Stomach (tissue), 9 donors: Measurements from ENCODE around the gene RPTOR. TPM values are rescaled to one million over a fixed set of nuclear protein-coding genes. Genes with fewer than 3 reads are reported as not detected.

Experiments used
- DNase-seq, 2 donors: peaks; one replicate each; pipeline versions ENCODE4 v3.0.0 to v3.0.0-alpha.2; 2013 to 2019
- H3K27ac ChIP-seq, 5 donors: fragments of 200-600 bp in 4 of 5; sonication (generic) in 4 of 5; one replicate each; pipeline ENCODE4 v1.5.1; 2013 to 2019; ENCODE audit warnings: mild to moderate bottlenecking in 1 of 5, moderate library complexity in 1 of 5
- H3K27me3 ChIP-seq, 3 donors: fragments of 200-600 bp; sonication (generic); one replicate each; pipeline ENCODE4 v1.5.1; 2017 to 2019; ENCODE audit warnings: mixed run types in 1 of 3
- H3K36me3 ChIP-seq, 4 donors: fragments of 200-600 bp; sonication (generic); 1 replicate in 3 of 4; 2 replicates in 1 of 4; pipeline ENCODE4 v1.5.1; 2016 to 2019
- H3K4me1 ChIP-seq, 4 donors: fragments of 200-600 bp; sonication (generic); one replicate each; pipeline ENCODE4 v1.5.1; 2016 to 2019
- H3K4me3 ChIP-seq, 4 donors: fragments of 200-600 bp; sonication (generic) in 3 of 4; one replicate each; pipeline ENCODE4 v1.5.1; 2016 to 2019; ENCODE audit warnings: mild to moderate bottlenecking in 1 of 4
- H3K9me3 ChIP-seq, 4 donors: fragments of 200-600 bp; sonication (generic); one replicate each; pipeline ENCODE4 v1.5.1; 2016 to 2019
- EP300 ChIP-seq: sonication (generic); formaldehyde crosslinking; IDR thresholded peaks from one replicate; pipeline ENCODE4 v1.6.1; 2017; ENCODE audit warnings: antibody characterized with exemption
- POLR2A ChIP-seq, 4 donors: fragments of 450-650 bp; IDR thresholded peaks; one replicate each; pipeline ENCODE4 v1.6.1; 2016; ENCODE audit warnings: antibody characterized with exemption in 4 of 4, control low read depth in 2 of 4, mild to moderate bottlenecking in 1 of 4, moderate library complexity in 1 of 4
- POLR2AphosphoS5 ChIP-seq, 3 donors: sonication (generic); formaldehyde crosslinking; IDR thresholded peaks; one replicate each; pipeline ENCODE4 v1.6.1; 2016; ENCODE audit warnings: antibody characterized with exemption in 3 of 3
- WGBS, 5 donors: extraction: QIAGEN DNeasy Blood & Tissue Kit in 3 of 5; methylation state at CpG; one replicate each; pipeline versions ENCODE4 v1.1.5 to v1.1.7; 2013 to 2018; 5-methylcytosine and 5-hydroxymethylcytosine counted together
- intact Hi-C: fragments of 100-400 bp; cut with DNase I; formaldehyde crosslinking; loops from one replicate; pipeline ENCODE4 v1.15.1; 2023; ENCODE audit warnings: low total_unique reads
- polyA plus RNA-seq, 3 donors: library from polyadenylated mRNA; stranded (reverse); fragments of 200-250 nt; gene quantifications; one replicate each; pipeline ENCODE4 v1.2.3, GENCODE V29; 2013
- total RNA-seq, 5 donors: library from RNA; depleted of rRNA; stranded (reverse); fragments of >200 nt; gene quantifications; one replicate each; pipeline versions ENCODE4 v1.1.0 to v1.2.3, GENCODE V29; 2014 to 2016
- TF ChIP-seq, protein P1 (sequence below), 7 experiments: fragments of 450-650 bp in 4 of 7; fragments of 200-600 bp in 3 of 7; sonication (generic) in 3 of 7; IDR thresholded peaks; one replicate each; pipeline ENCODE4 v1.5.1; 2016 to 2019; ENCODE audit warnings: antibody characterized with exemption in 7 of 7, control low read depth in 2 of 7, mild to moderate bottlenecking in 1 of 7
- donor health status: healthy with polysubstance abuse.
- donor health status: Bipolar disorder and iron deficiency.
- donor health status: healthy.

Gene RPTOR
- total and polyA plus RNA-seq, 8 donors: 3.8 to 103 (median 19.3) TPM

DNA sequence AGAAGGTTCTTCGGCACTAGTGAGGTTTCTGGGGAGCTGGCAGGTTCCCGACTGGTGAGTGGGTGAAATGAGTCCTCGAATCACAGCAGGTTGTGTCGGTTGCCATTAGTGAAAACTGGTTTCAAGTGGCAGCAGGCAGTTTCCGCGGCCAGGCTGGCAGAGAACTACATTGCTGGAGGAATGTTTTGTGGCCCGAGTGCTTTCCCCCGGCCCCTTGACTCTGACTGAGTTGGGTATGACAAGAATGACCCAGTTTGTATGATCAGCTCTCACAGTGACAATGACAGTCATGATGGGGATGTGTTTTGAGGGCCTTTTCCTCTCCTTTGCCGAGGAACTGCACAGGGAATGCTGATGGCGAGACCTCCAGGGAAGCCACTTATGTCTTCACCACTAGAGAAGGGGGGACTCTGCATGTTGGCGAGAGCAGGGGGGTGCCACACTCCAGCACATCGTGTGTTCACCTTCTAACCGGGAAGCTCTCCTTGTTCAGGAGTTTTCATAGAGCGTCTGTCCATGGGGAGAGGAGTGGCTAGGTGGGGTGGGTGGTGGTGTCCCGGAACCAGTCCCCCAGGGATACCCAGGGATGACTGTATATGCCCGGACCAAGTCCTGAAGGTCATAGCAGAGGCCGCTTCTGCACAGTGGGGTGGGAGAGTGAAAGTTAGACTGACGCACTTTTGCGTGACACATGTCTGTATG lies 241.0 kb downstream of the RPTOR start:
- WGBS, 5 donors: 89 to 93% (median 92%) methylated on average over 17 to 19 of the region's 19 CpGs
- no peak for DNase-seq

GRCh38 chr17:80786470-80786869 lies 241.8 kb downstream of the RPTOR start:
- H3K27me3 ChIP-seq: no peaks in the 10 kb centered on the region
- WGBS, 5 donors: 90 to 97% (median 95%) methylated on average over 9 of the region's 9 CpGs
- intact Hi-C loops: no loop called here
- H3K4me3 ChIP-seq: no peak overlapping the region
- peaks cover 14 to 59% (median 30%) of the 10 kb centered on the region in 4 donors for H3K4me1 ChIP-seq
- no peaks in the 10 kb centered on the region for H3K9me3 ChIP-seq
- TF ChIP-seq, protein P1, sequence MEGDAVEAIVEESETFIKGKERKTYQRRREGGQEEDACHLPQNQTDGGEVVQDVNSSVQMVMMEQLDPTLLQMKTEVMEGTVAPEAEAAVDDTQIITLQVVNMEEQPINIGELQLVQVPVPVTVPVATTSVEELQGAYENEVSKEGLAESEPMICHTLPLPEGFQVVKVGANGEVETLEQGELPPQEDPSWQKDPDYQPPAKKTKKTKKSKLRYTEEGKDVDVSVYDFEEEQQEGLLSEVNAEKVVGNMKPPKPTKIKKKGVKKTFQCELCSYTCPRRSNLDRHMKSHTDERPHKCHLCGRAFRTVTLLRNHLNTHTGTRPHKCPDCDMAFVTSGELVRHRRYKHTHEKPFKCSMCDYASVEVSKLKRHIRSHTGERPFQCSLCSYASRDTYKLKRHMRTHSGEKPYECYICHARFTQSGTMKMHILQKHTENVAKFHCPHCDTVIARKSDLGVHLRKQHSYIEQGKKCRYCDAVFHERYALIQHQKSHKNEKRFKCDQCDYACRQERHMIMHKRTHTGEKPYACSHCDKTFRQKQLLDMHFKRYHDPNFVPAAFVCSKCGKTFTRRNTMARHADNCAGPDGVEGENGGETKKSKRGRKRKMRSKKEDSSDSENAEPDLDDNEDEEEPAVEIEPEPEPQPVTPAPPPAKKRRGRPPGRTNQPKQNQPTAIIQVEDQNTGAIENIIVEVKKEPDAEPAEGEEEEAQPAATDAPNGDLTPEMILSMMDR (IDR thresholded peaks at IDR 0.05): no peak
- TF ChIP-seq EP300 (no peak), POLR2AphosphoS5 (IDR thresholded peaks at IDR 0.05) (no peak), POLR2A (IDR thresholded peaks at IDR 0.05) (no peak)
- H3K36me3 ChIP-seq: no peaks in the 10 kb centered on the region
- no peak for DNase-seq
- H3K27ac ChIP-seq: no peak overlapping the region

More for the DNA sequence above, 241.0 kb downstream of the RPTOR start:
- TF ChIP-seq EP300 (no peak), POLR2AphosphoS5 (IDR thresholded peaks at IDR 0.05) (no peak), POLR2A (IDR thresholded peaks at IDR 0.05) (no peak)
- TF ChIP-seq, protein P1 (IDR thresholded peaks at IDR 0.05): no peak
- Histone ChIP-seq H3K4me3 (no peak overlapping the region), H3K27me3 (no peaks in the 10 kb centered on the region), H3K4me1 (peaks cover 11 to 59% (median 29%) of the 10 kb centered on the region in 4 donors), H3K36me3 (no peaks in the 10 kb centered on the region), H3K9me3 (no peaks in the 10 kb centered on the region), H3K27ac (no peak overlapping the region)
- intact Hi-C loops: no loop called here

DNA sequence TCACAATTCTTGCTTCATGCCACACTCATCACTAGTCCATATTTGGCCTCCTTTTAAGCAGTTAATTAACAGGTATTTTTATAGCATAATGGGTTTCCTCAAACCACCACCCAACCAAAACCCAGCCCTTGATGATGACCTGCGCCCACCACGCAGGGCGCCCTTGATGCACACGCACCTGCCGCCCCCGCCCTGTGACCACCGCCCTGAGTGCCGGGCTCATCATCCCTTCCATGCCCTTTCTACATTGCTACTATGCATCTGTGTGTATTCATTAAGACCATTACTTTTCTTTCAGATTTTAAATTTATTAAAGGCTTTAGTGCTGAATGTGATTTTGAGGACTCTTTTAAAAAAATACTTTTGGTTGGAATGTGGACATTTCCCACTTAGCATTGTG lies 242.2 kb downstream of the RPTOR start:
- H3K4me1 ChIP-seq: peaks cover 14 to 59% (median 30%) of the 10 kb centered on the region in 4 donors
- WGBS, 5 donors: 91 to 99% (median 96%) methylated on average over 8 of the region's 8 CpGs
- intact Hi-C loops: no loop called here

GRCh38 chr17:80787881-80788280 lies 243.2 kb downstream of the RPTOR start:
- no peak for DNase-seq
- TF ChIP-seq POLR2AphosphoS5 (IDR thresholded peaks at IDR 0.05): no peak
- TF ChIP-seq POLR2A (IDR thresholded peaks at IDR 0.05): no peak
- TF ChIP-seq EP300: no peak
- TF ChIP-seq, protein P1 (IDR thresholded peaks at IDR 0.05): no peak
- Histone ChIP-seq H3K27me3 (no peaks in the 10 kb centered on the region), H3K9me3 (no peaks in the 10 kb centered on the region), H3K36me3 (no peaks in the 10 kb centered on the region), H3K27ac (no peak overlapping the region), H3K4me1 (peaks cover 13 to 59% (median 34%) of the 10 kb centered on the region in 4 donors), H3K4me3 (no peak overlapping the region)
- intact Hi-C loops: no loop called here
- WGBS, 5 donors: 88 to 99% (median 94%) methylated on average over 3 of the region's 3 CpGs

More for the DNA sequence above, 242.2 kb downstream of the RPTOR start:
- Histone ChIP-seq H3K27me3 (no peaks in the 10 kb centered on the region), H3K27ac (no peak overlapping the region), H3K9me3 (no peaks in the 10 kb centered on the region), H3K4me3 (no peak overlapping the region), H3K36me3 (no peaks in the 10 kb centered on the region)
- no peak for DNase-seq
- TF ChIP-seq POLR2AphosphoS5 (IDR thresholded peaks at IDR 0.05): no peak
- TF ChIP-seq, protein P1 (IDR thresholded peaks at IDR 0.05): no peak
- TF ChIP-seq POLR2A (IDR thresholded peaks at IDR 0.05): no peak
- no peak for TF ChIP-seq EP300
